ENCODE data around the gene RAB20. TPM values are rescaled to one million over a fixed set of nuclear protein-coding genes. Genes with fewer than 3 reads are reported as not detected.
"Not testable (repeated sequence)": the region's sequence is repeated elsewhere in the genome, so short reads cannot be mapped to it uniquely, and the experiment has no call there.

Gene RAB20
- total and polyA plus RNA-seq, 2 experiments from 2014 or later = 28.3 to 37.4 TPM

DNA sequence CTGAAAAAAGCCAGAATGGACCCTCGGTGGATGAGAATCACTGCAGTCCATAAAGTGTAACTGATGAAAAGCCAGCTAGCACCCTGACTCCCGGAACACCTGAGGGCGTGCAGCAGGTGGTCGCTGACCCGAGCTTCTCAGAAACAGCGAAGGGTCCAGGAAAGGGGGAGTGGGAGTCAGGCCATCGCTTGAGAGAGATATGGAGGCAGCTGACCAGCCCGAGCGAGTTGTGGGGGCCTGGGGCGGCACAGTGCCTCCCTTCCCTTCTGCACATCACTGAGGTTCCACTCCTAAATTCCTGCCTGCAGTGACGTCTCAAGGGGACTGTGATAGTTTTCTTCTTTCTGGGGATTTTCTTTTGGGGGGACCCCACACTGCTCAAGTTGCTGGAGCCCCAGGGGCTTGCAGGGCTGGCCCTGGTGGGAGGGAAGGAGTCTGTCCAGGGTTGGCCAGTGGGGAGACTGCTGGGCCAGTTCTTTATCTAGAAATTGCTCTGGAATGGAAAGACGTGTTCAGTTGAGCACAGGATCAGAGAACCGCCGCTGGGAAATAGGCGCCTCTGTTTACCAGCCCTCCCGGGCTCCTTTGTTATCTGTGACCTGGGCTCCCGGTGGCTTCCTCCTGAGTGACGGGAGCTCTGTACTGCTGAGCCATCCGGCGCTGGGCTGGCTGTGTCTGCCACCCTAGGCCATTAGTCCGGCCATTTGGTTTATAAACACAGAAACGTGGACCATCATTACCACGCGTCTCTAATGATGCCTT is 71.3 kb downstream of the RAB20 start:
- no peak overlapping the region for H3K4me2 ChIP-seq
- H3K4me1 ChIP-seq (ENCODE audit: insufficient read depth) = no peaks in the 10 kb centered on the region
- no peaks in the 10 kb centered on the region for H3K9me3 ChIP-seq (ENCODE audit: low read depth)
- 77% methylated on average over 24 of the region's 24 CpGs for WGBS (ENCODE audit: low lambda C conversion rate, missing lambda C conversion rate)
- no peak overlapping the region for H2AFZ ChIP-seq
- H4K20me1 ChIP-seq (ENCODE audit: insufficient read depth, poor library complexity, severe bottlenecking) = no peaks in the 10 kb centered on the region
- H3K27ac ChIP-seq = no peak overlapping the region
- no peaks in the 10 kb centered on the region for H3K27me3 ChIP-seq
- no peaks in the 10 kb centered on the region for H3K36me3 ChIP-seq (replicated peaks; ENCODE audit: insufficient read depth, low read depth)
- no peak for TF ChIP-seq EZH2 (IDR thresholded peaks at IDR 0.05; ENCODE audit: borderline replicate concordance)
- no peak for TF ChIP-seq EZH2phosphoT487 (IDR thresholded peaks at IDR 0.05; ENCODE audit: low read depth, severe bottlenecking, unreplicated experiment)
- TF ChIP-seq, protein P1, sequence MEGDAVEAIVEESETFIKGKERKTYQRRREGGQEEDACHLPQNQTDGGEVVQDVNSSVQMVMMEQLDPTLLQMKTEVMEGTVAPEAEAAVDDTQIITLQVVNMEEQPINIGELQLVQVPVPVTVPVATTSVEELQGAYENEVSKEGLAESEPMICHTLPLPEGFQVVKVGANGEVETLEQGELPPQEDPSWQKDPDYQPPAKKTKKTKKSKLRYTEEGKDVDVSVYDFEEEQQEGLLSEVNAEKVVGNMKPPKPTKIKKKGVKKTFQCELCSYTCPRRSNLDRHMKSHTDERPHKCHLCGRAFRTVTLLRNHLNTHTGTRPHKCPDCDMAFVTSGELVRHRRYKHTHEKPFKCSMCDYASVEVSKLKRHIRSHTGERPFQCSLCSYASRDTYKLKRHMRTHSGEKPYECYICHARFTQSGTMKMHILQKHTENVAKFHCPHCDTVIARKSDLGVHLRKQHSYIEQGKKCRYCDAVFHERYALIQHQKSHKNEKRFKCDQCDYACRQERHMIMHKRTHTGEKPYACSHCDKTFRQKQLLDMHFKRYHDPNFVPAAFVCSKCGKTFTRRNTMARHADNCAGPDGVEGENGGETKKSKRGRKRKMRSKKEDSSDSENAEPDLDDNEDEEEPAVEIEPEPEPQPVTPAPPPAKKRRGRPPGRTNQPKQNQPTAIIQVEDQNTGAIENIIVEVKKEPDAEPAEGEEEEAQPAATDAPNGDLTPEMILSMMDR (IDR thresholded peaks at IDR 0.05; ENCODE audit: poor library complexity) = no peak
- H3K9me2 ChIP-seq (replicated peaks; ENCODE audit: insufficient read depth) = no peaks in the 10 kb centered on the region
- no peaks in the 10 kb centered on the region for H3K79me2 ChIP-seq
- peak; percentile 41 for DNase-seq (ENCODE audit: low spot score)
- no peak overlapping the region for H3K4me3 ChIP-seq

DNA sequence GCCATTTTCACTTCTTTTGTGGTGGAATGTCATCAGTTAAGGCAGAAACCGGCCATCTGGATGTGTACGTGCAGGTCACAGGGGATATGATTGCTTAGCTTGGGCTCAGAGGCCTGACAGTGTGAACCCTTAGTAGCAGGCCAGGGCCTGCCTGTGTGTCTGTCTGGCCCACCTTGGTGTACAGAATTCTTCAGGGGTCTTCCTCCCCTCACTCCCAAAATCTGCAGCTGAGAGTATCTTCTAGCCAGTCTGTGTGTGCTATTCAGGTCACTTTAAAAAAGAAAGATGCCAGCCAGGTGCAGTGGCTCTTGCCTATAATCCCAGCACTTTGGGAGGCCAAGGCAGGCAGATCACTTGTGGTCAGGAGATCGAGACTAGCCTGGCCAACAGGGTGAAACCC is 74.6 kb downstream of the RAB20 start:
- not testable (repeated sequence) for H3K4me2 ChIP-seq; H3K79me2 ChIP-seq; H3K9me2 ChIP-seq (replicated peaks; ENCODE audit: insufficient read depth); H3K27ac ChIP-seq; H2AFZ ChIP-seq; H3K36me3 ChIP-seq (replicated peaks; ENCODE audit: insufficient read depth, low read depth); DNase-seq (ENCODE audit: low spot score); H4K20me1 ChIP-seq (ENCODE audit: insufficient read depth, poor library complexity, severe bottlenecking); H3K4me3 ChIP-seq; H3K9me3 ChIP-seq (ENCODE audit: low read depth); H3K27me3 ChIP-seq; H3K4me1 ChIP-seq (ENCODE audit: insufficient read depth)
- 74% methylated on average over 3 of the region's 3 CpGs for whole genome bisulfite sequencing (ENCODE audit: low lambda C conversion rate, missing lambda C conversion rate)

DNA sequence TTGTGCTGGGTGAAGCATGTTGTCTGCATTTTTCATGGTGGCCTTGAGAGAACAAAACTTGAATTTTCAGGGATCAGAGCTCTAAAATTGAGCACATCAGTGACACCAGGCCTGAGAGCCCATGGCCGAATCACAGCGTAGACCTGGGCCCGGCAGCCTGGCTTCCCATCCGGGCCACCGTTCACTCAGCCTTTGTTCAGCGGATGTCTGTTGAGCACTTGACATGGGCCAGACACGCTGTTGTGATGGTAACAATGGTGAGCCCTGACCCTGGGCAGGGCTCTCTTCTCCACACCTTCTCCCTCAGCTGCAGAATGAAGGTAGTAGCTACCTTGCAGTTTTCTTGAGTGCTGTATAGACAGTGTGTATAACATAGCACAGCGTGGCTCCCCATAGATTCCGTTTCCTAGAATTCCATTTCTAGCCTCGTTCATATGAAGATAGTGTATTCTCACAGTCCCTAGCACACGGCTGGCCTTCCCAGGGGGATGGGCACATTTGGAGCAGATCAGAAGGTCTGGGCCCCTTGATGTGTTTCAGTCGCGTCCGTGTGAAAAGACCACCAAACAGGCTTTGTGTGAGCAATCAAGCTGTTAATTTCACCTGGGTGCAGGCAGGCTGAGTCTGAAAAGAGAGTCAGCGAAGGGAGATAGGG is 75.3 kb downstream of the RAB20 start:
- no peaks in the 10 kb centered on the region for H3K9me3 ChIP-seq (ENCODE audit: low read depth)
- H3K4me3 ChIP-seq = no peak overlapping the region
- H3K4me1 ChIP-seq (ENCODE audit: insufficient read depth) = no peaks in the 10 kb centered on the region
- H3K27me3 ChIP-seq = no peaks in the 10 kb centered on the region
- H4K20me1 ChIP-seq (ENCODE audit: insufficient read depth, poor library complexity, severe bottlenecking) = no peaks in the 10 kb centered on the region
- H3K9me2 ChIP-seq (replicated peaks; ENCODE audit: insufficient read depth) = no peaks in the 10 kb centered on the region
- WGBS (ENCODE audit: low lambda C conversion rate, missing lambda C conversion rate) = 71% methylated on average over 15 of the region's 15 CpGs
- no peaks in the 10 kb centered on the region for H3K79me2 ChIP-seq
- H2AFZ ChIP-seq = no peak overlapping the region
- TF ChIP-seq EZH2 (IDR thresholded peaks at IDR 0.05; ENCODE audit: borderline replicate concordance) (no peak), EZH2phosphoT487 (IDR thresholded peaks at IDR 0.05; ENCODE audit: low read depth, severe bottlenecking, unreplicated experiment) (no peak)
- TF ChIP-seq, protein P1 (IDR thresholded peaks at IDR 0.05; ENCODE audit: poor library complexity) = no peak
- H3K4me2 ChIP-seq = no peak overlapping the region
- no peak overlapping the region for H3K27ac ChIP-seq
- H3K36me3 ChIP-seq (replicated peaks; ENCODE audit: insufficient read depth, low read depth) = no peaks in the 10 kb centered on the region
- DNase-seq (ENCODE audit: low spot score) = no peak

DNA sequence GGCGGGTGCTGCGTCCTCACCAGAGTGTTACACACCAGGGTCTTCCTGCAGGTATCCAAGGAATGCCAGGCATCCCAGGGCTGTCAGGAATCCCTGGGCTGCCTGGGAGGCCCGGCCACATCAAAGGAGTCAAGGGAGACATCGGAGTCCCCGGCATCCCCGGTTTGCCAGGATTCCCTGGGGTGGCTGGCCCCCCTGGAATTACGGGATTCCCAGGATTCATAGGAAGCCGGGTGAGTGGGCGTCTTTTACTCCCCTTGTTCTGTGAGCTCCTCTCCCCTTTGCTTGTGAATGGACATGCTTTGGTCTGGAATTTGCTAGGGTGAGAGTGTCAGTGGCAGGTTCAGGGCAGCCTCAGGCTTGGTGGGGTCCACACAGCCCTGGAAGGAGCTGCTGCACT is 75.9 kb downstream of the RAB20 start:
- H3K79me2 ChIP-seq = no peaks in the 10 kb centered on the region
- no peaks in the 10 kb centered on the region for H3K9me2 ChIP-seq (replicated peaks; ENCODE audit: insufficient read depth)
- TF ChIP-seq, protein P1 (IDR thresholded peaks at IDR 0.05; ENCODE audit: poor library complexity) = no peak
- TF ChIP-seq EZH2phosphoT487 (IDR thresholded peaks at IDR 0.05; ENCODE audit: low read depth, severe bottlenecking, unreplicated experiment) (no peak), EZH2 (IDR thresholded peaks at IDR 0.05; ENCODE audit: borderline replicate concordance) (no peak)
- no peak overlapping the region for H2AFZ ChIP-seq
- H3K4me1 ChIP-seq (ENCODE audit: insufficient read depth) = no peaks in the 10 kb centered on the region
- no peak overlapping the region for H3K27ac ChIP-seq
- no peak overlapping the region for H3K4me3 ChIP-seq
- H3K9me3 ChIP-seq (ENCODE audit: low read depth) = no peaks in the 10 kb centered on the region
- H4K20me1 ChIP-seq (ENCODE audit: insufficient read depth, poor library complexity, severe bottlenecking) = no peaks in the 10 kb centered on the region
- no peaks in the 10 kb centered on the region for H3K27me3 ChIP-seq
- H3K36me3 ChIP-seq (replicated peaks; ENCODE audit: insufficient read depth, low read depth) = no peaks in the 10 kb centered on the region
- 42% methylated on average over 9 of the region's 9 CpGs for WGBS (ENCODE audit: low lambda C conversion rate, missing lambda C conversion rate)
- no peak overlapping the region for H3K4me2 ChIP-seq
- DNase-seq (ENCODE audit: low spot score) = no peak

Measured in hepatocyte (in vitro differentiated cells).